GM18951 (cell line): Measurements from ENCODE around the gene WFDC13.
"Not testable (repeated sequence)": the region's sequence is repeated elsewhere in the genome, so short reads cannot be mapped to it uniquely, and the experiment has no call there.

Source experiments
- POLR2A ChIP-seq: IDR thresholded peaks from 4 replicates; pipeline ENCODE4 v1.6.1; 2011; ENCODE audit warnings: mild to moderate bottlenecking; ENCODE audit not compliant: insufficient read length, insufficient read depth; ENCODE audit errors: extremely low read depth
- in situ Hi-C: fragments of 300-500 bp; cut with MboI; formaldehyde crosslinking; loops from one replicate; pipeline ENCODE4 v1.12.0; 2022; ENCODE audit warnings: low sequenced_read_pairs, mixed read lengths, inconsistent platforms; ENCODE audit not compliant: unreplicated experiment

The WFDC13 gene, protein sequence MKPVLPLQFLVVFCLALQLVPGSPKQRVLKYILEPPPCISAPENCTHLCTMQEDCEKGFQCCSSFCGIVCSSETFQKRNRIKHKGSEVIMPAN

DNA sequence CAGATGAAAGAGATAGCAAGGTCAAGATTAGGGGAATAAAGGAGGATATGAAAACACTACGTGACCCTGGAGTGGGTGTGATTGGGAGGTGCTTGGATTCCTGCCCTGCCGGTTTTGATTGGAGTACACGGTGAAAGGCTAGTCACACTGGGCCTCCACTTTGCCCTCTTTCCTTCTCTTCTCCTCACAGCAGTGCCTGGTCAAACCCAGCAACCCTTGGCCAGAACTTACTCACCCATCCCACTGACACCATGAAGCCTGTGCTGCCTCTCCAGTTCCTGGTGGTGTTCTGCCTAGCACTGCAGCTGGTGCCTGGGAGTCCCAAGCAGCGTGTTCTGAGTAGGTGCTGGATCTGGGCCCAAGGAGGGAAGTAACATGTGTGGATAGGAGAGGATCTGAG lies at the start of gene WFDC13:
TSS of gene WFDC13 (plus strand) at position 166 of the 400 bp plus-strand sequence. CDS start at position 252, 86 bp downstream.
- no peak for TF ChIP-seq POLR2A
- in situ Hi-C loops, result no loop called here

- in situ Hi-C loops, result not testable (repeated sequence)
Observed at GRCh38 chr20:45657038-45657437, 44.8 kb upstream of the WFDC13 start.

GRCh38 chr20:45670139-45670538 lies 31.7 kb upstream of the WFDC13 start, which contains the start of gene WFDC11:
TSS of gene WFDC11 (minus strand) at chr20:45670239. CDS start at chr20:45650600, 19,639 bp downstream.
- no peak for TF ChIP-seq POLR2A
- in situ Hi-C loops, result no loop called here

DNA sequence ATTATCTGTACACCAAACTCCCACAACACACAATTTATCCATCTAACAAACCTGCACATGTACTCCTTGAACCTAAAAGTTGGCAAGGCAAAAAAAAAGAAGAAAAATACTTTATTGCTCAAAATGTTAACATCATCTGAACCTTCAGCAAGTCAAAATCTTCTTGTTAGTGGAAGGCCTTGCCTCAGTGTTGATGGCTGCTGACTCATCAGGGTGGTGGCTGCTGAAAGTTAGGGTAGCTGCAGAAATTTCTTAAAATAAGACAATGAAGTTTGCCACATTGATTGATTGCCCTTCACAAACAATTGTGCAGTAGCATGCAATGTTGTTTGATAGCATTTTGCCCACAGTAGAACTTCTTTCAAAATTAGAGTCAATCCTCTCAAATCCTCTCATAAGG lies 29.1 kb upstream of the WFDC13 start:
- TF ChIP-seq POLR2A, result no peak
- in situ Hi-C loops, result no loop called here

GRCh38 chr20:45679650-45680049 lies 22.2 kb upstream of the WFDC13 start:
- TF ChIP-seq POLR2A, result no peak
- in situ Hi-C loops, result no loop called here

DNA sequence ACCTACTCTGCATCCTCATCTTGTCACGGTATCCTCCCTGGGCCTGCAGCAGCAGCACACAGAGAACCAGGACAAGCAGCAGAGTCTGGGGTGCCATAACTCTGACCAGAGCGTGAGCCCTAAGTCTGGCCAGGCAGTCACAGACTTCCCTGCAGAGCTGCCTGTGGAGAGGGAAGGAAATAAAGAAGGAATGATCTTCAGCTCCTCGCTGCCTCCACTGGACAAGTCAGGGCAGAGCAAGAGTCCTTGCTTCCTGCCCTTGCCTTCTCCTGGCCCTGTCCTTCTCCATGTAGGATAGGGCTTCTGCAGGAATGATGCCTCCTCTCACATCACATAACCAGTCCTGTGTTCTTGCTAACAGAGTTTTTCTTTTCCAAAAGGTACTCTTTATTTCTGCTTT lies 15.9 kb upstream of the WFDC13 start:
- in situ Hi-C loops, result no loop called here
- no peak for TF ChIP-seq POLR2A

- in situ Hi-C loops, result not testable (repeated sequence)
Observed at GRCh38 chr20:45693346-45693745, 8.5 kb upstream of the WFDC13 start.

DNA sequence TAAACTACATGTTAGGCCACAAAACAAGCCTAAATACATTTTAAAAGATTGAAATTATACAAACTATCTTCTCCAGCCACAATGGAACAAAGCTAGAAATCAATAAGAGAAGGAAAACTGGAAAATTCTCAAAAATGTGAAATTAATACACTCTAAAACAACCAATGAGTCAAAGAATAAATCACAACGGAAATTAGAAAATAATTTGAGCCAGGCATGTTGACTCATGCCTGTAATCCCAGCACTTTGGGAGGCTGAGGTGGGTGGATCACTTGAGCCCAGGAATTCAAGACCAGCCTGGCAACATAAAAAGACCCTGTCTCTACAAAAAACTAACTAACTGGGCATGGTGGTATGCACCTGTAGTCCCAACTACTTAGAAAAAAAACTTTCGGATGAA lies 6.3 kb upstream of the WFDC13 start:
- in situ Hi-C loops, result no loop called here
- no peak for TF ChIP-seq POLR2A

DNA sequence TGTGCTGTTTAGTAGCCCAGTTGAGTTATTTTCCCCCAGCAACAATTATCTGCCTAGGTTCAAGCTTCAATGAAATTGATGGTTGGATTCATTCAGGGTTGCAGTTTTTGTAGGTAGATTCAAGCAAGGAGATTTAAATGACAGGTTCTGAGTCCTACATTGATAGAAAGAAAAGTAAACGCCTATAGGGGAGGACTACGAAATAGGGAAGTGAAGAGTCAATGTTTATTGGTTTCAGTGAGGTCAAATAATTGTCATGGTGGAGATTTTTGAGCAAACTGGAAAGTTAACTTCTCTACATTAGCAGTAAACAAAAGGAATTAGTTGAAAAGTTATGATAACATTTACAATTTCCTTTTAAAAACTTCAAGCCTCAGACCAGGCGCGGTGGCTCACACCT lies 734 bp upstream of the WFDC13 start:
- in situ Hi-C loops, result no loop called here
- TF ChIP-seq POLR2A, result no peak

GRCh38 chr20:45704969-45705637 lies 3.3 kb downstream of the WFDC13 start, which contains the start of gene WFDC10B:
TSS of gene WFDC10B (minus strand) at chr20:45705019. CDS start at chr20:45685992, 19,027 bp downstream.
- no peak for TF ChIP-seq POLR2A
- in situ Hi-C loops, result no loop called here

- in situ Hi-C loops, result not testable (repeated sequence)
Observed at GRCh38 chr20:45716141-45716688, 14.4 kb downstream of the WFDC13 start.

GRCh38 chr20:45722047-45722446 lies 20.2 kb downstream of the WFDC13 start, which contains the start of gene SPINT4:
TSS of gene SPINT4 (plus strand) at chr20:45722347. CDS start at chr20:45722368, 21 bp downstream.
- no peak for TF ChIP-seq POLR2A
- in situ Hi-C loops, result no loop called here

DNA sequence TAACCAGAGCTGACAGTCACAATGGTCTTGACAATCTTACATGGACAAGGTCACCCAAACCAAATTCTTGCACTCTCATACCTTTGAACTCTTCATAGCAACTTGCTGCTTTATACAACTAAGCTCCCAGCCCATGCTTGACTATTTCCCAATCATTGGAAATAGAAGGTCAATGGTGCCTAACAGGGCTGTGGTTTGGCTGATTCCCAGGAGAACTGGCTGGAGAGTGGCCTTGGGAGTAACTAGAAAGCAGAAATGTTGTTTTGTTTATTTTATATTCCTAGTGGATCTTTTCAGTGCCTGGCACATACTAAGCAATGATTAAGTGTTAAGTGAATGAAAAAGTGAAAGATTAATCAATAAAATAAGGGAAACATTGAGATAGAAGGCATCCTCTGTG lies 23.3 kb downstream of the WFDC13 start:
- in situ Hi-C loops, result no loop called here
- no peak for TF ChIP-seq POLR2A

- no peak for TF ChIP-seq POLR2A
- in situ Hi-C loops, result no loop called here
Observed at GRCh38 chr20:45727044-45727443, 25.2 kb downstream of the WFDC13 start.

DNA sequence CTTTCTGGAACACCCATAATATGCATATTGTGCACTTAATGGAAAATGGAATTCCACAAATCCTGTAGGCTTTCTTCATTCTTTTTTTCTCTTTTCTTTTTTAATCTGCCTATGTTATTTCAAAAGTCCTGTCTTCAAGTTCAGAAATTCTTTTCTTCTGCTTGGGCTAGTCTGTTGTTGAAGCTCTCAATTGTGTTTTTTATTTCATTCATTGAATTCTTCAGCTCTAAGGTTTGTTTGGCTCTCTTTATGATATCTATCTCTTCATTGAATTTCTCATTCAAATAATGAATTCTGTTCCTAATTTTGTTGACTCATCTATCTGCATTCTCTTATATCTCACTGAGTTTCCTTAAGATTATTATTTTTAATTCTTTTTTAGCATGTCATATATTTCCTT lies 30.4 kb downstream of the WFDC13 start:
- no peak for TF ChIP-seq POLR2A
- in situ Hi-C loops, result no loop called here

GRCh38 chr20:45735552-45735951 lies 33.7 kb downstream of the WFDC13 start:
- in situ Hi-C loops, result no loop called here
- no peak for TF ChIP-seq POLR2A
